Measurements from ENCODE around the gene MYO1G.
A peak's percentile ranks its signal among the peaks of the same experiment; 100 is the strongest.

GRCh38 chr7:44967571-44968446, 11.0 kb downstream of the MYO1G start:
- peak; percentile 76 for TF ChIP-seq CTCF (IDR thresholded peaks at IDR 0.05)
- TF ChIP-seq REST (IDR thresholded peaks at IDR 0.05; ENCODE audit: insufficient read depth in 1 of 2, low read depth in 2 of 2, low read length in 1 of 2), result no peak
- no peak for TF ChIP-seq SIN3A (IDR thresholded peaks at IDR 0.05; ENCODE audit: borderline replicate concordance, insufficient read depth, low read depth, low read length)
- no peak for TF ChIP-seq TCF7L2 (IDR thresholded peaks at IDR 0.05; ENCODE audit: low read depth, low read length)
- TF ChIP-seq POLR2AphosphoS5 (IDR thresholded peaks at IDR 0.05; ENCODE audit: low read depth, low read length), result no peak
